Natural killer cell (primary cell): ENCODE data around the gene LDLRAD4. TPM values are rescaled to one million over a fixed set of nuclear protein-coding genes. Genes with fewer than 3 reads are reported as not detected.

Source experiments
- ATAC-seq, 3 donors: fragments of 150-1000 bp in 2 of 3; fragments of 200-7000 bp in 1 of 3; cut with Tn5 transposase; 1 replicate in 1 of 3; 2 replicates in 2 of 3; pipeline ENCODE4 v1.10.0; 2021; ENCODE audit warnings: mild to moderate bottlenecking in 2 of 3, moderate library complexity in 2 of 3
- DNase-seq, 2 donors: peaks; one replicate each; pipeline versions ENCODE4 v3.0.0 to v3.0.0-alpha.2; 2013 to 2021; ENCODE audit warnings: mixed read lengths in 1 of 2
- H3K27ac ChIP-seq: one replicate; pipeline ENCODE4 v1.5.1; 2013; ENCODE audit warnings: mild to moderate bottlenecking, low read length
- H3K27me3 ChIP-seq: one replicate; pipeline ENCODE4 v1.6.1; 2013; ENCODE audit warnings: low read length; ENCODE audit not compliant: control insufficient read depth, insufficient read depth
- H3K36me3 ChIP-seq: one replicate; pipeline ENCODE4 v1.6.1; 2013; ENCODE audit warnings: low read length; ENCODE audit not compliant: control insufficient read depth, insufficient read depth
- H3K4me1 ChIP-seq: one replicate; pipeline ENCODE4 v1.6.1; 2013; ENCODE audit warnings: low read length; ENCODE audit not compliant: control insufficient read depth, insufficient read depth
- H3K4me3 ChIP-seq: one replicate; pipeline ENCODE4 v1.5.1; 2013; ENCODE audit warnings: low read length
- H3K9me3 ChIP-seq: one replicate; pipeline ENCODE4 v1.6.1; 2013; ENCODE audit warnings: low read length; ENCODE audit not compliant: control insufficient read depth, insufficient read depth
- H3K27ac Mint-ChIP-seq, 2 donors: one replicate each; pipeline ENCODE4 v1.8.0; 2022; ENCODE audit warnings: mild to moderate bottlenecking in 2 of 2, mixed read lengths in 2 of 2, moderate library complexity in 1 of 2
- H3K27me3 Mint-ChIP-seq, 2 donors: one replicate each; pipeline ENCODE4 v1.8.0; 2022; ENCODE audit warnings: low read depth in 2 of 2, mixed read lengths in 2 of 2
- H3K36me3 Mint-ChIP-seq: one replicate; pipeline ENCODE4 v1.8.0; 2022; ENCODE audit warnings: mixed read lengths
- H3K4me1 Mint-ChIP-seq, 2 donors: one replicate each; pipeline ENCODE4 v1.8.0; 2022; ENCODE audit warnings: mixed read lengths in 2 of 2
- H3K4me3 Mint-ChIP-seq: one replicate; pipeline ENCODE4 v1.8.0; 2022; ENCODE audit warnings: mild to moderate bottlenecking, moderate library complexity, mixed read lengths
- H3K9me3 Mint-ChIP-seq, 2 donors: one replicate each; pipeline ENCODE4 v1.8.0; 2022; ENCODE audit warnings: mixed read lengths in 2 of 2
- CTCF ChIP-seq: fragments of 200-600 bp; IDR thresholded peaks from one replicate; pipeline ENCODE4 v1.8.0; 2022; ENCODE audit warnings: antibody characterized with exemption
- WGBS: methylation state at CpG from one replicate; pipeline ENCODE4 v1.1.7; 2013; ENCODE audit warnings: missing lambda C conversion rate; ENCODE audit not compliant: insufficient coverage; 5-methylcytosine and 5-hydroxymethylcytosine counted together
- intact Hi-C: fragments of 100-400 bp; cut with micrococcal nuclease; formaldehyde crosslinking; loops from one replicate; pipeline ENCODE4 v1.14.2; 2022
- total RNA-seq, 4 donors: library from RNA; stranded (reverse); fragments of 120-200 nt in 1 of 4; gene quantifications; one replicate each; pipeline versions ENCODE4 v1.2.3 to v1.2.4, GENCODE V29; 2013 to 2022

Gene LDLRAD4
- total RNA-seq, 3 donors from 2014 or later (not counting 1 experiment from before 2014, with no cell fraction given), result 24.0 to 36.3 (median 29.2) TPM

- H3K27ac ChIP-seq, result no peak overlapping the region
- no peaks in the 10 kb centered on the region for H3K9me3 ChIP-seq
- Mint-ChIP-seq H3K4me1 (peaks cover 0 to 10% of the 10 kb centered on the region in 2 donors), H3K27ac (no peak overlapping the region), H3K4me3 (no peak overlapping the region), H3K9me3 (no peaks in the 10 kb centered on the region), H3K36me3 (no peaks in the 10 kb centered on the region), H3K27me3 (peaks cover 0 to 4% of the 10 kb centered on the region in 2 donors)
- no peaks in the 10 kb centered on the region for H3K27me3 ChIP-seq
- peaks cover 4% of the 10 kb centered on the region for H3K4me1 ChIP-seq
- intact Hi-C loops, result no loop called here
- no peak for TF ChIP-seq CTCF
- WGBS, result 100% methylated on average over 5 of the region's 6 CpGs
- DNase-seq (no peak), ATAC-seq (no peak)
- no peak overlapping the region for H3K4me3 ChIP-seq
- no peaks in the 10 kb centered on the region for H3K36me3 ChIP-seq
Measured at GRCh38 chr18:13446024-13446423, 227.5 kb downstream of the LDLRAD4 start.

- Mint-ChIP-seq H3K4me3 (no peak overlapping the region), H3K27me3 (peaks cover 0 to 4% of the 10 kb centered on the region in 2 donors), H3K27ac (no peak overlapping the region), H3K4me1 (peaks cover 0 to 11% of the 10 kb centered on the region in 2 donors), H3K9me3 (no peaks in the 10 kb centered on the region), H3K36me3 (no peaks in the 10 kb centered on the region)
- ATAC-seq (no peak), DNase-seq (no peak)
- Histone ChIP-seq H3K4me1 (peaks cover 12% of the 10 kb centered on the region), H3K4me3 (no peak overlapping the region), H3K9me3 (no peaks in the 10 kb centered on the region), H3K27ac (no peak overlapping the region), H3K27me3 (no peaks in the 10 kb centered on the region), H3K36me3 (no peaks in the 10 kb centered on the region)
- intact Hi-C loops, result no loop called here
- TF ChIP-seq CTCF, result no peak
- 89% methylated on average over 20 of the region's 22 CpGs for WGBS
Measured at GRCh38 chr18:13446610-13447461, 228.3 kb downstream of the LDLRAD4 start.

GRCh38 chr18:13447621-13448334 lies 229.2 kb downstream of the LDLRAD4 start:
- no peak for DNase-seq

More at GRCh38 chr18:13447621-13448334, 229.2 kb downstream of the LDLRAD4 start:
- no peak overlapping the region for H3K27ac ChIP-seq
- H3K9me3 ChIP-seq, result no peaks in the 10 kb centered on the region
- Mint-ChIP-seq H3K27me3 (peaks cover 0 to 4% of the 10 kb centered on the region in 2 donors), H3K4me3 (no peak overlapping the region), H3K9me3 (no peaks in the 10 kb centered on the region), H3K36me3 (no peaks in the 10 kb centered on the region), H3K27ac (no peak overlapping the region), H3K4me1 (peaks cover 0 to 15% of the 10 kb centered on the region in 2 donors)
- peaks cover 16% of the 10 kb centered on the region for H3K4me1 ChIP-seq
- ATAC-seq, result no peak
- intact Hi-C loops, result no loop called here
- TF ChIP-seq CTCF, result no peak
- H3K4me3 ChIP-seq, result no peak overlapping the region
- H3K27me3 ChIP-seq, result no peaks in the 10 kb centered on the region
- 88% methylated on average over 22 of the region's 22 CpGs for WGBS
- H3K36me3 ChIP-seq, result no peaks in the 10 kb centered on the region
